HL-60 (cell line): Measurements from ENCODE around the gene POU3F2.

Source experiments
- DNase-seq, 2 experiments: peaks; one replicate each; pipeline ENCODE4 v3.0.0-alpha.2; 2010 to 2020; ENCODE audit warnings: low read depth in 1 of 2, low spot score in 1 of 2
- H3K27ac ChIP-seq: fragments of 250-450 bp; sonication (Bioruptor Pico); replicated peaks from 2 replicates; pipeline ENCODE4 v1.5.1; 2020; ENCODE audit warnings: mild to moderate bottlenecking, moderate library complexity
- H3K27me3 ChIP-seq: fragments of 250-450 bp; sonication (Bioruptor Pico); 2 replicates; pipeline ENCODE4 v1.5.1; 2021; ENCODE audit warnings: mild to moderate bottlenecking, moderate library complexity; ENCODE audit not compliant: insufficient read depth, poor library complexity, severe bottlenecking
- H3K4me3 ChIP-seq: replicated peaks from 2 replicates; pipeline ENCODE4 v1.5.1; 2011; ENCODE audit warnings: mild to moderate bottlenecking, control low read depth, low read length; ENCODE audit not compliant: insufficient read depth
- CTCF ChIP-seq: IDR thresholded peaks from one replicate; pipeline ENCODE4 v1.5.1; 2011; ENCODE audit warnings: low read length, control low read depth, inconsistent platforms; ENCODE audit not compliant: insufficient read depth
- GABPA ChIP-seq: IDR thresholded peaks from 2 replicates; pipeline ENCODE4 v1.6.1; 2012; ENCODE audit warnings: low read depth
- POLR2AphosphoS5 ChIP-seq: IDR thresholded peaks from 2 replicates; pipeline ENCODE4 v1.6.1; 2012; ENCODE audit warnings: low read depth
- REST ChIP-seq: IDR thresholded peaks from 2 replicates; pipeline ENCODE4 v1.6.1; 2012; ENCODE audit warnings: low read depth; ENCODE audit not compliant: insufficient replicate concordance
- SPI1 ChIP-seq: IDR thresholded peaks from 2 replicates; pipeline ENCODE4 v1.6.1; 2012; ENCODE audit warnings: low read depth, mild to moderate bottlenecking, borderline replicate concordance

POU3F2 gene

GRCh38 chr6:98836025-98836961 is 1.9 kb downstream of the POU3F2 start:
- TF ChIP-seq POLR2AphosphoS5 (no peak), GABPA (no peak), SPI1 (no peak), CTCF (no peak), REST (no peak)
- Histone ChIP-seq H3K4me3 (no peak overlapping the region), H3K27ac (no peak overlapping the region), H3K27me3 (peaks cover 85% of the 10 kb centered on the region)
- DNase-seq, result no peak

- H3K27ac ChIP-seq, result no peak overlapping the region
- peaks cover 88% of the 10 kb centered on the region for H3K27me3 ChIP-seq
- DNase-seq, result no peak
- TF ChIP-seq SPI1 (no peak), POLR2AphosphoS5 (no peak), REST (no peak), CTCF (no peak), GABPA (no peak)
- H3K4me3 ChIP-seq, result no peak overlapping the region
Observed at GRCh38 chr6:98836962-98837944, 2.9 kb downstream of the POU3F2 start.

GRCh38 chr6:98838032-98838431 is 3.7 kb downstream of the POU3F2 start:
- Histone ChIP-seq H3K4me3 (no peak overlapping the region), H3K27me3 (peaks cover 88% of the 10 kb centered on the region), H3K27ac (no peak overlapping the region)
- no peak for DNase-seq
- no peak for TF ChIP-seq GABPA
- no peak for TF ChIP-seq POLR2AphosphoS5
- TF ChIP-seq CTCF, result no peak
